VCaP (cell line): Measurements from ENCODE around the gene PKD2L1.

Experiments used
- H3K27ac ChIP-seq: fragments of 450-650 bp; 2 replicates; pipeline ENCODE4 v1.5.1; 2017
- TF ChIP-seq, protein P1 (sequence below): fragments of 450-650 bp; conservative IDR thresholded peaks from 2 replicates; pipeline ENCODE4 v1.5.1; 2017; ENCODE audit warnings: mild to moderate bottlenecking, moderate library complexity

Gene PKD2L1

DNA sequence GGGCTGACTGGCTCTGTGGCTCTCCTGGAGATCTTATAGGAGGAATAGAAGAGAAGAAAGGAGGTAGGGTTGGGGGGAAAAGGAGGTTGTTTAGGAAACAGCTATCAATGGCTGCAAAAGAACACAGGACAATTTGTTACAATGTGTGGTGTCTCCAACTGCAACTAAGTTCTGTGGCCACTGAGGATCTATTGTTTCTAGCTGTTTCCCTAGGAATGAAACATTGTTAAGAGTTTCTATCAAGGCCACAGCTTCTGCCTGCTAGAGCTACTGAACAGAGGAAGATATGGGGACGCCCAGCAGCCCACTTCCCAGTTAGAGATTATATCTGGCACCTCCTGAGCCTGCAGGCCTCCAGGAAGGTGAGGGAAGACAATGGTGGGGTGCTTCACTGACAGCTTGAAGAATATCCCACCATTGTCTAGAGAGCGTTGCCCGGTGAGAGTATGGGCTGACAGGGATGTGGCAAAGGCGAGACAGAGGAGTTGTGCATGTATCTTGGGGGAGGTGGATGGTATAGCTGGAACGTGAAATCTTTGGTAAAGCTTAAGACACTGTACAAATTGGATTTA lies 21.0 kb upstream of the PKD2L1 start:
- H3K27ac ChIP-seq: no peak overlapping the region; the same call in 1 of the 2 replicates
- TF ChIP-seq, protein P1, sequence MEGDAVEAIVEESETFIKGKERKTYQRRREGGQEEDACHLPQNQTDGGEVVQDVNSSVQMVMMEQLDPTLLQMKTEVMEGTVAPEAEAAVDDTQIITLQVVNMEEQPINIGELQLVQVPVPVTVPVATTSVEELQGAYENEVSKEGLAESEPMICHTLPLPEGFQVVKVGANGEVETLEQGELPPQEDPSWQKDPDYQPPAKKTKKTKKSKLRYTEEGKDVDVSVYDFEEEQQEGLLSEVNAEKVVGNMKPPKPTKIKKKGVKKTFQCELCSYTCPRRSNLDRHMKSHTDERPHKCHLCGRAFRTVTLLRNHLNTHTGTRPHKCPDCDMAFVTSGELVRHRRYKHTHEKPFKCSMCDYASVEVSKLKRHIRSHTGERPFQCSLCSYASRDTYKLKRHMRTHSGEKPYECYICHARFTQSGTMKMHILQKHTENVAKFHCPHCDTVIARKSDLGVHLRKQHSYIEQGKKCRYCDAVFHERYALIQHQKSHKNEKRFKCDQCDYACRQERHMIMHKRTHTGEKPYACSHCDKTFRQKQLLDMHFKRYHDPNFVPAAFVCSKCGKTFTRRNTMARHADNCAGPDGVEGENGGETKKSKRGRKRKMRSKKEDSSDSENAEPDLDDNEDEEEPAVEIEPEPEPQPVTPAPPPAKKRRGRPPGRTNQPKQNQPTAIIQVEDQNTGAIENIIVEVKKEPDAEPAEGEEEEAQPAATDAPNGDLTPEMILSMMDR: no peak

DNA sequence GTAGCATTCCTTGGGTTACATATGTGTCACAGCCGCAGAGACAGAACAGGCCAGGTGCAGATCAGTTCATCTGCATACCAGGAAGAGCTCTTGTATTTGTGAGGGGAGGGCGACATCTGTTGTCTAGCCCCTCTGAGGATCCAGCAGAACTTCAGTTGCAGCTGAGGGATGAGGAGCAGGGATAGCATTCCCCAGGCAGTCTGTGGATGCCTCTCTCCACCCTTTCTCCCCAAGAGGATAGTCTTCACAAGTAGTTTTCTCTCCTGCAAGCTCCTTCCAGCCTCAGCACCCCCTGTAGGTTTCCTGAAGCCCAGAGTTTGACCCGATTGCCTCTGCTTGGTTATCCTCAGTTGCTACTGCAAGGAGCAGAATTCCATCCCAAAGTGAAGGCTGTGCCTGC lies 19.6 kb upstream of the PKD2L1 start:
- TF ChIP-seq, protein P1: no peak
- peak overlapping the region; percentile 9; the same call in 1 of the 2 replicates for H3K27ac ChIP-seq

DNA sequence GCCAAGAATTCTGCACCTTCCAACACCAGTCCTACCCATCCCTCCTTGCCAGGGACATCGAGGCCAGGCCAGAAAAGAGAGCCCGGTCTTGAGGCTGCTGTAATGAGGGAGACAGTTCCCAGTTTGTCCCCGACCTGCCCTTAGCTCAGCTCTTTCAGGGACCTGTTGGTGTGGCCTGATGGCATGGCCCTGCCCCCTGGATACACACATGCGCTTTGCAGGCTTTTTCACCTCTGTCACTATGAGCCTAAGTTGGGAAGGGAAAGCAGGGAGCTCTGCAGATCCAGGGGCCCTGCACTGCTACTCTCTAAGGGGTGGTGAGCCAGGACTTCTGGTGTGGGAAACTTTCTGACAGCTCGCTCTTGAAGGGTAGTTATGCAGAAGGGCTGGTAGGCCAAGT lies 19.1 kb upstream of the PKD2L1 start:
- H3K27ac ChIP-seq: peak overlapping the region; percentile 91; the same call in 1 of the 2 replicates
- TF ChIP-seq, protein P1: no peak

DNA sequence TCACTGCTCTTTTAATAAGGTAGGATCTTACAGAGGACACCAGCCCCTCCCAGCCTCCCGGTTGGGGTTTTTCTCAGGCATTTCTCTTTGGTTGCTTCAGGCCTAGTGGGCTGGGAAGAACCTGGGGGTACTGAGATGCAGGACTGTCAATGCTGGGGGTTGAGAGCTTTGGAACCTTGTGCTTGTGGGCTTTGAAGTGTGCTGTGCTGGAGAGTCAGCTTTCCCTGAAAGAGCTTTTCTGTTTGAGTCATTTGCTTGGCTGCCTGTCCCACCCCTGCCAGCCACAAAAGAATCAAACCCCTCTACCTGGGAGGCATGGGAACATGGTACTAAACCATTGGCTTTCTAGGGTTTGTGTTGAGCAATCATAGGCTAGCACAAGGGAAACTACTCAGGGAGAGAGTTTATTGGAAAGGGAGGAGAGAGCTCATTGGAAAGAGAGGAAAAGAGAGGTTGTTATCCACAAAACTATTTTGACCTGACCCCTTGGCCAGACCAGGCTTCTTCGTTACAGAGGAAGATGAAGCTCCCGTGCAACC lies 18.4 kb upstream of the PKD2L1 start:
- H3K27ac ChIP-seq: peak overlapping the region; percentile 91; the same call in 1 of the 2 replicates
- TF ChIP-seq, protein P1: no peak

DNA sequence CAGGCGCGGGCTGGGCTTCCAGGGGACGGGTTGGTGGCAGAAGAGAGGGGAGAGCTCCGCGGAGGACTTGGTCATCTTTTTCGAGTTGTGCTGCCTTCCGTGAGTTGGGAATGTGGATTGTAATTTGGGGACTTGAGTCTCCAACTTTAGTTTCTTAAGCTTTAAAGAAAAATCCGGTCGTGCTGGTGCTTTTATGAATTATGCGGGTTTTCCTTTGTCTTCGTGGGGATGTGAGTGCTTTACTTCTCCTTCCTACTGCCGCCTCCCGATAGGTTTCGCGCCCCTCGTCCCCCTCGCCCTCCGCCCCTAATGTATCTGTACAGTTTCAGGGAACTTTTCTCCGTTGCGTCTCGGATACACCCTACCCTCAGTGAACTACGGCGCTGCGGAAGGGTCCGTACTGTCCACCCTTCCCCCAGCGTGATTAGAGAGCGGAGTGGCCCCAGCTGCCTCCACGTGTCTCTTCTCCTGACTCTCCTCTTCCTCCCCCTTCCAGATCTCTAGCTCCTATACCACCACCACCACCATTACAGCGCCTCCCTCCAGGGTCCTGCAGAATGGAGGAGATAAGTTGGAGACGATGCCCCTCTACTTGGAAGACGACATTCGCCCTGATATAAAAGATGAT lies 17.7 kb upstream of the PKD2L1 start:
- peak overlapping the region; percentile 91 for H3K27ac ChIP-seq
- TF ChIP-seq, protein P1: no peak

DNA sequence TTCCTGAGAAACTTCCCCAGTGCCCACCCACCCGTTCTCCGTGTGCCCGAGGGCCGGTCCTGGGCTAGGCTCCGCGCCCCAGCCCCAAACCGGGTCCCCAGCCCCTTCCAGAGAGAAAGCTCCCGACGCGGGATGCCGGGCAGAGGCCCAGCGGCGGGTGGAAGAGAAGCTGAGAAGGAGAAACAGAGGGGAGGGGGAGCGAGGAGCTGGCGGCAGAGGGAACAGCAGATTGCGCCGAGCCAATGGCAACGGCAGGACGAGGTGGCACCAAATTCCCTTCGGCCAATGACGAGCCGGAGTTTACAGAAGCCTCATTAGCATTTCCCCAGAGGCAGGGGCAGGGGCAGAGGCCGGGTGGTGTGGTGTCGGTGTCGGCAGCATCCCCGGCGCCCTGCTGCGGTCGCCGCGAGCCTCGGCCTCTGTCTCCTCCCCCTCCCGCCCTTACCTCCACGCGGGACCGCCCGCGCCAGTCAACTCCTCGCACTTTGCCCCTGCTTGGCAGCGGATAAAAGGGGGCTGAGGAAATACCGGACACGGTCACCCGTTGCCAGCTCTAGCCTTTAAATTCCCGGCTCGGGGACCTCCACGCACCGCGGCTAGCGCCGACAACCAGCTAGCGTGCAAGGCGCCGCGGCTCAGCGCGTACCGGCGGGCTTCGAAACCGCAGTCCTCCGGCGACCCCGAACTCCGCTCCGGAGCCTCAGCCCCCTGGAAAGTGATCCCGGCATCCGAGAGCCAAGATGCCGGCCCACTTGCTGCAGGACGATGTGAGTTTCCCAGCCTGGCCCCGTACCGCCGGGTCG lies 16.9 kb upstream of the PKD2L1 start, which contains the start of gene SCD:
Gene SCD, plus strand, starts transcription at position 469 of the 803 bp plus-strand sequence. Its CDS starts 272 bp downstream, at position 741.
- TF ChIP-seq, protein P1: no peak
- peak within 1 kb of the TSS; percentile 91 for H3K27ac ChIP-seq

DNA sequence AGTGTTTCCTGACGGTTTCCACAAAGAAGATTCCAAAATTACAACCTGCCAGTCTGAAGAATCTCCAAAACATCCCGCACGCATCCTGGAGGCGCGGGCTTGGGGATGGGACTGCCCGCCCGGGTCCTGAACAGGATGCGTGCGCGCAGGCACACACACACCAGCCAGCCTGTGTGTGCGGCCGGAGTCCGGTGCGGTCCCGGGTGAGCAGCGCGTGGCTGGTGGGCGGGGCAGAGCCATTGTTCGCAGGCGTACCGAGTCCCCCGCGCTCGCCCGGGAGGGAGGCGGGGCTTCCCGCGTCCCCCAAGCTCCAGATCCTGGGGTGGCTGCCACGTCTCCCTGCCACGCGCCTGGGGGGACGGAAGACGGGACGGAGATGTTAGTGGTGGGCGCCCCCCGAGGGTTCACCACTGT lies 16.3 kb upstream of the PKD2L1 start:
- TF ChIP-seq, protein P1: no peak
- peak overlapping the region; percentile 91 for H3K27ac ChIP-seq
